Rectal smooth muscle tissue (tissue), 1 donor: ENCODE data around the gene PLEKHG4B.
A peak's percentile ranks its signal among the peaks of the same experiment; 100 is the strongest.

Experiments
- H3K27ac ChIP-seq: one replicate; pipeline ENCODE4 v1.7.0; 2013; ENCODE audit warnings: low read depth, low read length, inconsistent platforms
- H3K27me3 ChIP-seq: one replicate; pipeline ENCODE4 v1.7.0; 2013; ENCODE audit warnings: low read length; ENCODE audit not compliant: control insufficient read depth, insufficient read depth
- H3K36me3 ChIP-seq: one replicate; pipeline ENCODE4 v1.7.0; 2013; ENCODE audit warnings: low read length; ENCODE audit not compliant: control insufficient read depth, insufficient read depth
- H3K4me1 ChIP-seq: one replicate; pipeline ENCODE4 v1.7.0; 2013; ENCODE audit warnings: low read length; ENCODE audit not compliant: control insufficient read depth, insufficient read depth
- H3K4me3 ChIP-seq: one replicate; pipeline ENCODE4 v1.7.0; 2013; ENCODE audit warnings: low read length
- H3K9ac ChIP-seq: one replicate; pipeline ENCODE4 v1.7.0; 2013; ENCODE audit warnings: low read length

Gene PLEKHG4B

DNA sequence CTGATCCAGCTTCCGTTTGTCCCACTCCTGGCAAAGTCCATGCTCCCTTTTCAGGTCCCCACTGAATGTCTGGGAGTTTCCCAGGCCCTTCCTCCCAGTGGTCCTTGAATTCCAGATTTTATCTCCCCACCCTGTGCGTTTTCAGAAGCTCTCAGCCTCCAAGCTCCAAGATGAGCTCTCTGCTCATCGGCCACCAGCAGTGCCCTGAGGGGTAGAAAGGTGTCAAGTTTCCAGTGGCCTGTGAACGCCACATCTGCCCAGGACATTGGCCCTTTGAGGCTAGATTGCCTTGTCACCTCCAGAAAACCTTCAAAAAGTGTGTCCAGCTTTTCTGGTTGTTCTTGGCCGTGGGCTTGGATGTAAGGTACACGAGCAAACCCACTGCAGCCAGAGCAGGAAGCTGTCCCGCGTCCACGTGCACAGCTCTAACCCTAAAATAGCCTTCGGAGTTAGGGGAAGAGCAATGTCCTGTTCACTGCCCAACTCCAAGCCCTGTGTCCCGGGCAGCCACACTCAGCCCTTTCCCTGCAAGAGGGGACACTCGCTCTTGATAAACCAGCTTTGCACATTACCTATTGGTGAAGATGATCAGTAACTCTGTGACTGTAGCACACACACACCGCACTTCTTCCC, 88.4 kb downstream of the PLEKHG4B start:
- no peak overlapping the region for H3K9ac ChIP-seq
- no peaks in the 10 kb centered on the region for H3K27me3 ChIP-seq
- H3K27ac ChIP-seq, result no peak overlapping the region
- no peaks in the 10 kb centered on the region for H3K36me3 ChIP-seq
- no peaks in the 10 kb centered on the region for H3K4me1 ChIP-seq
- no peak overlapping the region for H3K4me3 ChIP-seq

DNA sequence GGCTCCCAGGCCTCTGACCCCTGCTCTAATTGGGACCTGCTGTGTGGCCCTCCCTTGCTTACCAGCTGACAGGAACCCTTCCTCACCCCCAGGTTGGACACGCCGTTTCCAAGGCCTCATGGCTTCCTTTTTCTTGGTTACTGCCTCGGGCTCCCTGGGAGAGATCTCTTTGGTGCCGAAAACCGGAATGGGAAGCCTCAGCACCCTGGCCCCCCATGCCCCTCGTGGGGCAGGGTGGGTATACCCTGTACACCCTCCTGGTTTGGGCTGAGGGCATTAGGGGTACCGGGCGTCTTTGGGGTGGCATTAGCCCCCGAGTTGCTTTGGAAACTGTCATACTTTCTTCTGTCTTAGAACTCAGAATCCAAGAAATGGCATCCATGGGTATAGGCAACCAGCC, 89.2 kb downstream of the PLEKHG4B start:
- no peaks in the 10 kb centered on the region for H3K36me3 ChIP-seq
- H3K27me3 ChIP-seq, result no peaks in the 10 kb centered on the region
- H3K9ac ChIP-seq, result no peak overlapping the region
- no peak overlapping the region for H3K4me3 ChIP-seq
- H3K27ac ChIP-seq, result no peak overlapping the region
- no peaks in the 10 kb centered on the region for H3K4me1 ChIP-seq

DNA sequence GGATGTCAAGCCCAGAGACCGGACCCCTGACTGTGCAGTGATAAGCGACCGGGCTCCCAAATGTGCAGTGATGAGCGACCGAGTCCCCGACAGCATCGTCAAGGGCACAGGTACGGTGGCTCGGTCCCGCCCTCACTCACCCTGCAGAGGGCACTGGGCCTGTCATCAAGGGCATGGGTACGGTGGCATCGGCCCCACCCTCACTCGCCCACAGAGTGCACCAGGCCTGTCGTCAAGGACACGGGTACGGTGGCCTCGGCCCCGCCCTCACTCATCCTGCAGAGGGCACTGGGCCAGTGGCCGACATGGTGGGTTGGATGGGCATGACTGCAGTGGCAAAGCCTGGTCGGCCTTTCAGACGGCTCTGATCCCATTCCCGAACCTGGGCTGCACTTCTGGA, 89.6 kb downstream of the PLEKHG4B start:
- Histone ChIP-seq H3K36me3 (no peaks in the 10 kb centered on the region), H3K27me3 (no peaks in the 10 kb centered on the region), H3K27ac (no peak overlapping the region), H3K4me1 (no peaks in the 10 kb centered on the region), H3K4me3 (no peak overlapping the region), H3K9ac (no peak overlapping the region)

DNA sequence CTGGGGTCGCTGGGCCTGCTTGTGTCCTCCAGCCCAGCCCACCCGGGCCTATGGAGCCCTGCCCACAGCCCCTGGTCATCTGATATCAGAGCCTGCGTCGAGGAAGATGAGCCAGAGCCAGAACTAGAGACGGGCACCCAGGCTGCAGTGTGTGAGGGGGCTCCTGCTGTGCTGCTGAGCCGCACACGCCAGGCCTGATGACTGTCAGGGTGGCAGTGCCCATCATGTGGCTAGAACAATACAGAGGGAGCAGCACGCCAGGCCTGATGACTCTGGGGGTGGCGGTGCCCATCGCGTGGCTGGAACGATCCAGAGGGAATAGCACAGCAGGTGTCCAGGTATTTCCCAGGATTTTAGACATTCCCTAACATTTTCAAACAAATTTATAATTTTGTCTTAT, 90.2 kb downstream of the PLEKHG4B start:
- Histone ChIP-seq H3K4me3 (no peak overlapping the region), H3K4me1 (no peaks in the 10 kb centered on the region), H3K27me3 (no peaks in the 10 kb centered on the region), H3K9ac (no peak overlapping the region), H3K27ac (no peak overlapping the region), H3K36me3 (no peaks in the 10 kb centered on the region)

DNA sequence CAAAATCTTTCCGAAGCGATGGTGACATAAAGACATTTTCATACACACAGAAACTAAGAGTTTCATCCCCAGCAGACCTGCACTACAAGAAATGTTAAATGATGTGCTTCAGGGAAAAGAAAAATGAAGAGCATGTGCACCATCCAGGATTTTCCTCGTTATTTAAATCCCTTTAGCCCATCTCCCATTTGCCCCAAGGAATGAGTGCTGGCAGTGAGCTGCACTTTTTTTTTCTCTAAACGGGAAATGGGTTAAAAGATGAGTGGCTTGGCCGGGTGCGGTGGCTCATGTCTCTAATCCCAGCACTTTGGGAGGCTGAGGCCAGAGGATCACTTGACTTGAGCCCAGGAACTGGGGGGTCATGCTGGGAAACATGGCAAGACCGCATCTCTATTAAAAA, 92.5 kb downstream of the PLEKHG4B start:
- Histone ChIP-seq H3K4me1 (peaks cover 4% of the 10 kb centered on the region), H3K27me3 (no peaks in the 10 kb centered on the region), H3K9ac (no peak overlapping the region), H3K36me3 (no peaks in the 10 kb centered on the region), H3K4me3 (no peak overlapping the region), H3K27ac (no peak overlapping the region)

DNA sequence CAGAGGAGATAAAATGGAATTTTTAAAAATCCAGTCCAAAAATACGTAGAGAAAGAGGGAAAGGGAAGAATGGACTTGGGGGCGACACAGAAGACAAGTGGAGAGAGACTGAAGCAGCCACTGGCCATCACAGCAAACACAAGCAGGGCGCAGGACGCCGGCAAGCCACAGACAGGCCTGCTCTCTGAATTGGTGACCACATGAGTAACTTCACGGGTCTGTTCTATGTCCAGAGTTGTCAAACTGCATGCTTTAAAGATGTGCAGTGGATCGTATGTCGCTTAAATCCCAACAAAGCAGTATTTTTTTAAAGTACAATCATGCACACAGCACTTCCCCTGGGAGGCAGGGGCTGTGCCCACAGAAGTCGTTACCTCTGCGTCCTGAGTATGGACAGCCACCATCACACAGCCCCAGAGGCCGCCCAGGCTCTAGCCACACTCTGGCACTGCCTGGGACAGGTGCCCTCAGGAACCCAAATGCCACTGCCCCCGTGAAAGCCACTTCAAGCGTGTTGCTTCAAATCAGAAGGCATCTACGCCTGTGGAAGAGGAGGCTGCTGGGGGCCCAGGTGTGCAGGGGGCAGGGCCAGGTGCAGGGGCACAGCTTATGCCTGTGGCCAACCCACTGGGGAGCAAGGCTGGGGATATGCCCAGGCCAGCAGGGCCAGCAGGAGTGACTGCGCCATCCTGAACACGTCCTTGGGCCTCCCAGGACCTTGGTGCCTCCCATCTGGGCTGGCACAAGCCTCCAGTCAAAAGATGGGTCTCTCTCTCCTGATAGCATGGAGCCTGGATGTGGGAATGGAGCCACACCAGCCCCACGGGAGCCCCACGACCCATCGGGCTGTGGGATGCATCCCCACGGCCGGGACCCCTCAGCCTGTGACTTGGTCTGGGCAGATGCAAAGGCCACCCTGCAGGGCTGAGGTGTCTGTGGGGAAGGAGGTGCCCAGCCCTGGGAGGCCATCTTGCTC, 93.4 kb downstream of the PLEKHG4B start:
- no peak overlapping the region for H3K27ac ChIP-seq
- peaks cover 4% of the 10 kb centered on the region for H3K4me1 ChIP-seq
- H3K4me3 ChIP-seq, result no peak overlapping the region
- H3K36me3 ChIP-seq, result no peaks in the 10 kb centered on the region
- no peaks in the 10 kb centered on the region for H3K27me3 ChIP-seq
- no peak overlapping the region for H3K9ac ChIP-seq

DNA sequence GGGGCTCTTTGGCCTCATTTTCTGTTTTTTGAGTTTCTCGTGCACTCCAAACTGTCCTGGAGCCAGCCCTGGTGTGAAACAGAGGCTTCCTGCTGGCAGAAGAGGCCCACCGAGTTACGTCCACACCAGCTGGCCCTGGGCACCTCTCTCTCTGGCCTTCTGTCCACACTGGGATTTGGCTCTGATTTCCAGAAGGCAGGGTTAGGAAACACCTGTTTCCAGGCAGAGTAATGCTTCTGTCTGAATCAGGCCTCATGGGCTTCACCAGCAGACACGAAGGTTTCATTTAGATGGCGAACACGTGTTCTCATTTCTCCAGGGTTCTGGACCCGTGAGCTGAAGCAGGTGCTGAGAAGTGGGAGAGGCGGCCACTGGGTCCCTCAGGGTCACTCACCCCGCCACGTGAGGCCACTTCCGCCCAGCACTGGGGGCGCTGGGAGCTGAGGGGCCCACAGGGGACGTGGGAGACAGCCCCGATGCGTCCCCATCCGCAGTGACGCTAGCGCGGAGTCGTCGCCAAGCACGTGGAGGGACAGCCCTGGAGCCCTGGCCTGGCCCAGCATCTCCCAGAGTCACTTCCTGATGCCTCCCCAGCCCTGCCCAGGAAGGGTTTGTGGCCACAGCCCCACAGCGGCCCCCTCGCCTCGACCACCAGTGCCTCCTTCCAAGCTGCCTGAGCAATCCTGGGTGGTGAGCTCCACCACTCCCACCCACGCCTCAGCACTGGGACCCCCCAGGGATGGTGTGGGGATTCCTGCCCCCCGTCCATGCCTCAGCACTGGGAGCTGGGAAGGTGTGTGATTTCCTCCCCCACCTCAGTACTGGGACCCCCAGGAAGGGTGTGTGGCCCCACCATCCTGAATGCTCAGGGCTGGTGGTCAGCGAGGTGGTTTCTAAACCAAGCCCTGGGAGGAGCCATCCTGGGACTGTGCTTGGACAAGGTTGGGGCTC, 94.4 kb downstream of the PLEKHG4B start:
- H3K36me3 ChIP-seq, result no peaks in the 10 kb centered on the region
- no peak overlapping the region for H3K27ac ChIP-seq
- peaks cover 2% of the 10 kb centered on the region for H3K27me3 ChIP-seq
- peaks cover 9% of the 10 kb centered on the region for H3K4me1 ChIP-seq
- no peak overlapping the region for H3K9ac ChIP-seq
- H3K4me3 ChIP-seq, result no peak overlapping the region

DNA sequence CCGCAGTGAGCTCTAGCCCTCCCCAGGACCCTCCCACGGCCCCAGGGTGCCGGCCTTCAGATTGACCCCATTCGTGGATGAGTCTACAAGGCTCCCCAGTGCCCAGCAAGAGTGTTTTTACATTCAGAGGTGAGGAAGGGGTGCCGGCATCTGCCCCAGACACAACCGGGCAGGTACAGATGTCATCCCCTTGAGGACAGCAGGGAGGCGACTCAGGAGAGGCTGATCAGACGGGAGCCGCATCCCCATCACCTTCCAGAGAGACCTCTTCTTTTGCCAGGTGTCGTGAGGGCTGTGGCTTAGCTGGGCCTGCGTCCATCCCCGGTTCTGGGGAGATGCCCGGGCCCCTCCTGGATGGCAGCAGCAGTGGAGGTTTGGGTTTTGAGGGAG, 95.1 kb downstream of the PLEKHG4B start:
- H3K4me3 ChIP-seq, result no peak overlapping the region
- H3K9ac ChIP-seq, result no peak overlapping the region
- peaks cover 7% of the 10 kb centered on the region for H3K27me3 ChIP-seq
- no peak overlapping the region for H3K27ac ChIP-seq
- peaks cover 9% of the 10 kb centered on the region for H3K4me1 ChIP-seq
- no peaks in the 10 kb centered on the region for H3K36me3 ChIP-seq

DNA sequence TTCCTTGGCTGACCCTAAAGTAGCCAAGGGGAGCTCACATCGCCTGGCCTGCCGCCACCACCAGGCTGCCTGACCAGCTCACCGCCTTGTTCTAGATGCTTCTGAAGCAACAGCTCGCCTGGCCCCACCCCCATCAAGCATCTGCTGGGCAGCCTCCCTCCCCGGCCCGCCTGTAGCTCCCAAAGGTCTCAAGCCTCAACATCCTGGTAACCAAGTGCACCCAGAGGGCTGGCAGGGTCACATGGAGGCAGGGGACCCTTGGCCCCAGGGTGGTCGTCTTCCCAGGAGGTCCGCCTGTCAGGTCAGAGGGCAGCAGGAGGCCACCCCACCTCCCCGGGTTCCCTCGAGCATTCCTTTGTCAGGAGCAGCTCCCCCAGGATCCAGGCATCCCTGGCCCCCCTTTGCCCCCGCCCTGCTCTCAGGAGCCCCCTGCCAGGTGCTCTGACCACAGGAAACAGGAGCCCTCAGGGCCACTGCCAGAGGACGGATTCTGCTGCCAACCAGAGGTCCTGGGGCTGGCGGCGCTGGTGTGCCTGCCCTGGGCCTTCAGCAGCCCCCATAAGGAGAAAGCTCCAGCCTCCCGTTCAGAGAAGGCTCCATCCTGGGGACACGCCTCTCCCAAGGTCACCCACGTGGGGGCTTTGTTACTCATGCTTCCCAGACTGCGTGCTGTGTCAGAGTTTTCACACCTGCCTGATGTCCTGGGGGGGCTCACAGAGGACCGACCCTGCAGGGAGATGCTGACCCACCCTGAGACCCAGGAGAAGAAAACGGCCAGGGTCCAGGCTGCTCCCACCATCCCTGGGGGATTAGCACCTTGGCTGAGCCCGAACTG, 95.9 kb downstream of the PLEKHG4B start:
- peak overlapping the region; percentile 58 for H3K4me3 ChIP-seq
- H3K4me1 ChIP-seq, result peaks cover 9% of the 10 kb centered on the region
- no peak overlapping the region for H3K27ac ChIP-seq
- peaks cover 8% of the 10 kb centered on the region for H3K27me3 ChIP-seq
- H3K9ac ChIP-seq, result no peak overlapping the region
- H3K36me3 ChIP-seq, result no peaks in the 10 kb centered on the region

DNA sequence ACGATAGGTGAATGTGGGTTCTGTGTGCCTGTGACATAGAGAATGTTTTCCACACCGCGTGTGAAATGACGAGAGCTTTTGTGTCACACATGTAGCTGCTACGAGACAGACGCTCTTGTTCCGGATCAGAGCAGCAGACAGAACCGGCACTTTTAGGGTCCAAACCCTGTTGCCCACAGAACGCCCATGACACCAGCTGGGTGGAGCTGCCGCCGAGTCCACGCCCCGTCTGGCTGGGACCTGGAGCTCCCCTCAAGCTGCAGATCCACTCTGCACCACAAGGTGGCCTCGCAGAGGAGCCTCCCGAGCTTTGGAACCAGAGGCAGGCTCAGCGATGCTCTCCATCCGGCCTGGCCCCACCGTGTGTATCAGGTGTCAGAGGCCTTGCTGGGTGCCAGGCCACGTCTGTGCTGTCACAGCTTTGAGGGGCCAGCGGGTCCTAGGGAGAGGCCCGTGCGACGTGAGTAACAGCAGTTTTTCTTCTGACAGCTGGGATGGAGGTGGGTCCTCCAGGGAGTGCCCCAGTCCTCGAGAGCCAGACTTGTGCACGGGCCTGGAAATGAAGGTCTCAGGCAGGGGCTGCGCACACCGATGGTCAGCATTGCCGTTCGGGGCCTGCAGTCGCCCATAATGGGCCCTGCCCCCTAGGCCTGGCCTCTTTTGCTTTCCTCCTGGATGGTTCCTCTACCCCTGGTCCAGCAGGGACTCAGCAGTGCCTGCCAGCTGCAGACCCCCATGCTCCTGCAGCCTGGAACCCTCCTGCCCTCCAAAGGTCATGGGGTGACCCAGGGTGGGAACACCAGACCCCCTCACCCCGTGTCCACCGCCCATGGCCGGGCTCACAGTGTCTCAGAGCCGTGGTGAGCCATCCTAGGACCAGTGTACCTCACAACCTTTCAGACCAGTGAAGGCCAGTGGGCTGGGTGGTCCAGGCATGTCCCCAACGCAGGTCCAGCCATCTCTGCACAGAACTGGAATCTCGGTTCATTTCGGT, 96.8 kb downstream of the PLEKHG4B start:
- Histone ChIP-seq H3K36me3 (no peaks in the 10 kb centered on the region), H3K27me3 (peaks cover 8% of the 10 kb centered on the region), H3K4me3 (peak overlapping the region; percentile 58), H3K4me1 (peaks cover 9% of the 10 kb centered on the region), H3K9ac (no peak overlapping the region), H3K27ac (no peak overlapping the region)

DNA sequence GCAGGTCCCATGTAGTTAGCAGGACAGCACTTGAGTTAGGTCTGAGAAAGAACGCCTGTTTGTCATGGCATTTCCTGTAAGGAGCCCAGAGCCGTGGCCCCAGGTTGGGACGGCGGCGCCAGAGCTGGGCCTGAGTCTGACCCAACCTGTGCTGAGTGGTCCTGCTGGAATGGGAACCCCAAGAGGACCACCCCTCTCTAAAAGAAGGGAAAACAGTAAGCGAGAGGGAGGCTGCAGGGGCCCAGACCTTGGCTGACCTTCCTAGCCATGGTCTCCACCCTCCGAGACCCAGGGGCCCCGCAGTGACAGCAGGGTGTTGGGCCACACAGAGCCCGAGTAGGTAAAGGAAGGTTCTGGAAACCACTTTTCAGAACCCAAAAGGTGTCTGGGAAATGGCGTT, 97.5 kb downstream of the PLEKHG4B start:
- Histone ChIP-seq H3K4me1 (peaks cover 9% of the 10 kb centered on the region), H3K4me3 (no peak overlapping the region)

More for the DNA sequence above, 97.5 kb downstream of the PLEKHG4B start:
- no peak overlapping the region for H3K27ac ChIP-seq
- H3K9ac ChIP-seq, result no peak overlapping the region
- H3K36me3 ChIP-seq, result no peaks in the 10 kb centered on the region
- peaks cover 8% of the 10 kb centered on the region for H3K27me3 ChIP-seq
